SK-N-SH (cell line): Measurements from ENCODE around the gene ELAVL2. TPM values are rescaled to one million over a fixed set of nuclear protein-coding genes. Genes with fewer than 3 reads are reported as not detected.

Experiments
- CTCF ChIA-PET: fragments of 300-600, 350-600 bp; formaldehyde crosslinking; extraction: SDS; loops from one replicate; lab custom pipeline; 2021; lab: Yijun Ruan, JAX
- POLR2A ChIA-PET: fragments of 350-600 bp; sonication (Branson Sonifier 250); formaldehyde crosslinking; extraction: SDS; loops from one replicate; lab custom pipeline; 2020; ENCODE audit warnings: antibody characterized with exemption, inconsistent platforms; lab: Yijun Ruan, JAX
- DNase-seq: peaks from one replicate; pipeline ENCODE4 v3.0.0; 2012
- H2AFZ ChIP-seq: fragments of 200-600 bp; sonication (generic); 2 replicates; pipeline ENCODE4 v1.8.1; 2016; ENCODE audit warnings: antibody characterized with exemption, mild to moderate bottlenecking, low read depth
- H3F3A ChIP-seq: fragments of 200-600 bp; sonication (generic); replicated peaks from 2 replicates; pipeline ENCODE3; 2016; ENCODE audit warnings: antibody characterized with exemption, mild to moderate bottlenecking; ENCODE audit not compliant: insufficient read depth
- H3K27ac ChIP-seq, 2 experiments: fragments of 200-500 bp in 1 of 2; fragments of 200-600 bp in 1 of 2; sonication (Bioruptor generic) in 1 of 2; sonication (generic), shearing (Covaris generic) in 1 of 2; 2 replicates each; pipeline versions ENCODE4 v1.5.1 to v1.6.1; 2014 to 2016; ENCODE audit warnings: low read depth in 2 of 2, inconsistent platforms in 1 of 2, low read length in 1 of 2, mild to moderate bottlenecking in 1 of 2, mixed read lengths in 1 of 2
- H3K27me3 ChIP-seq: fragments of 200-600 bp; sonication (generic), shearing (Covaris generic); 2 replicates; pipeline ENCODE4 v1.6.1; 2016; ENCODE audit warnings: mixed run types; ENCODE audit not compliant: insufficient read depth
- H3K36me3 ChIP-seq, 2 experiments: fragments of 200-500 bp in 1 of 2; fragments of 200-600 bp in 1 of 2; sonication (Bioruptor generic) in 1 of 2; sonication (generic) in 1 of 2; replicated peaks in 1 of 2; 2 replicates each; pipeline versions ENCODE3 to v1.5.1; 2014 to 2016; ENCODE audit warnings: low read length in 1 of 2, mild to moderate bottlenecking in 1 of 2; ENCODE audit not compliant: insufficient read depth in 2 of 2, control insufficient read depth in 1 of 2
- H3K4me1 ChIP-seq, 2 experiments: fragments of 200-500 bp in 1 of 2; fragments of 200-600 bp in 1 of 2; sonication (Bioruptor generic) in 1 of 2; sonication (generic), shearing (Covaris generic) in 1 of 2; 2 replicates each; pipeline versions ENCODE4 v1.5.1 to v1.6.1; 2014 to 2016; ENCODE audit warnings: low read depth in 1 of 2, low read length in 1 of 2, mixed run types in 1 of 2; ENCODE audit not compliant: insufficient read depth in 2 of 2, control insufficient read depth in 1 of 2
- H3K4me2 ChIP-seq: fragments of 200-600 bp; sonication (generic), shearing (Covaris generic); 2 replicates; pipeline ENCODE4 v1.6.1; 2017; ENCODE audit warnings: mixed run types
- H3K4me3 ChIP-seq, 2 experiments: fragments of 200-500 bp in 1 of 2; fragments of 200-600 bp in 1 of 2; sonication (Bioruptor generic) in 1 of 2; sonication (generic), shearing (Covaris generic) in 1 of 2; 2 replicates each; pipeline versions ENCODE4 v1.5.1 to v1.8.1; 2014 to 2016; ENCODE audit warnings: low read depth in 2 of 2, inconsistent platforms in 1 of 2, low read length in 1 of 2, mild to moderate bottlenecking in 1 of 2, mixed read lengths in 1 of 2, moderate library complexity in 1 of 2
- H3K79me2 ChIP-seq: fragments of 200-600 bp; sonication (generic); 2 replicates; pipeline ENCODE4 v1.8.1; 2017; ENCODE audit warnings: mild to moderate bottlenecking; ENCODE audit not compliant: insufficient read depth
- H3K9ac ChIP-seq: fragments of 200-600 bp; sonication (generic); 2 replicates; pipeline ENCODE4 v1.6.1; 2017; ENCODE audit warnings: mixed run types
- H3K9me2 ChIP-seq: fragments of 200-600 bp; sonication (generic); 2 replicates; pipeline ENCODE4 v1.6.1; 2017; ENCODE audit warnings: mixed run types
- H3K9me3 ChIP-seq: fragments of 200-600 bp; sonication (generic); 2 replicates; pipeline ENCODE4 v1.6.1; 2017; ENCODE audit warnings: mixed run types, mild to moderate bottlenecking, moderate library complexity
- H4K20me1 ChIP-seq: fragments of 200-600 bp; sonication (generic); 2 replicates; pipeline ENCODE4 v1.6.1; 2017; ENCODE audit warnings: mild to moderate bottlenecking, mixed run types; ENCODE audit not compliant: insufficient read depth
- CHD2 ChIP-seq: fragments of 150-350 bp; IDR thresholded peaks from 2 replicates; pipeline ENCODE4 v1.6.1; 2018; ENCODE audit warnings: low read length; ENCODE audit not compliant: partially characterized antibody
- ELF1 ChIP-seq: IDR thresholded peaks from 2 replicates; pipeline ENCODE4 v1.4.0; 2012
- EZH2phosphoT487 ChIP-seq: fragments of 200-600 bp; sonication (generic); IDR thresholded peaks from 2 replicates; pipeline ENCODE4 v1.6.1; 2017; ENCODE audit warnings: low read depth, mixed run types, mild to moderate bottlenecking, antibody characterized with exemption, moderate library complexity, borderline replicate concordance
- FOXJ3 ChIP-seq: sonication (generic); formaldehyde crosslinking; IDR thresholded peaks from 2 replicates; pipeline ENCODE4 v1.5.1; 2020; ENCODE audit warnings: mild to moderate bottlenecking, missing genetic modification reagents
- GABPA ChIP-seq: IDR thresholded peaks from 2 replicates; pipeline ENCODE4 v1.4.0; 2012; ENCODE audit warnings: low read depth, mild to moderate bottlenecking
- JUND ChIP-seq: IDR thresholded peaks from 2 replicates; pipeline ENCODE4 v1.4.0; 2012
- MEF2A ChIP-seq: IDR thresholded peaks from 2 replicates; pipeline ENCODE4 v1.4.0; 2012; ENCODE audit warnings: low read depth, borderline replicate concordance
- MXI1 ChIP-seq: IDR thresholded peaks from 2 replicates; pipeline ENCODE4 v1.6.1; 2012; ENCODE audit warnings: mild to moderate bottlenecking, low read depth, low read length, improper control_type of control experiment
- PBX3 ChIP-seq: IDR thresholded peaks from 2 replicates; pipeline ENCODE4; 2012
- RAD21 ChIP-seq: IDR thresholded peaks from 2 replicates; pipeline ENCODE4 v1.6.1; 2012; ENCODE audit warnings: mild to moderate bottlenecking, low read length
- RCOR1 ChIP-seq: fragments of 150-350 bp; IDR thresholded peaks from 2 replicates; pipeline ENCODE4 v1.6.1; 2017; ENCODE audit warnings: antibody characterized with exemption, low read length
- RFX5 ChIP-seq: IDR thresholded peaks from 2 replicates; pipeline ENCODE4 v1.6.1; 2012; ENCODE audit warnings: mild to moderate bottlenecking, improper control_type of control experiment, low read length
- USF1 ChIP-seq: IDR thresholded peaks from 2 replicates; pipeline ENCODE4 v1.4.0; 2012; ENCODE audit warnings: low read depth, borderline replicate concordance
- WGBS: methylation state at CpG from one replicate; pipeline ENCODE4 v1.1.6; 2017; ENCODE audit warnings: low lambda C conversion rate; 5-methylcytosine and 5-hydroxymethylcytosine counted together
- polyA plus RNA-seq, 3 experiments: library from polyadenylated mRNA; depleted of rRNA; stranded (reverse); fragments of >200 nt; gene quantifications; 2 replicates each; pipeline ENCODE4 v1.2.3, GENCODE V29; 2012
- TF ChIP-seq, protein P1 (sequence below): fragments of 150-350 bp; IDR thresholded peaks from 2 replicates; pipeline ENCODE4 v1.6.1; 2016; ENCODE audit warnings: mild to moderate bottlenecking, low read depth, low read length
- TF ChIP-seq, protein P2 (sequence below): IDR thresholded peaks from 2 replicates; pipeline ENCODE4 v1.6.1; 2012; ENCODE audit warnings: mild to moderate bottlenecking, low read depth, low read length, moderate library complexity
- TF ChIP-seq, protein P3 (sequence below): fragments of 150-350 bp; IDR thresholded peaks from 2 replicates; pipeline ENCODE4 v1.6.1; 2017; ENCODE audit warnings: antibody characterized with exemption, low read length, low read depth, borderline replicate concordance

Gene ELAVL2
- polyA plus RNA-seq, 1 of the 3 experiments (the other 2 are of a cell fraction), result 0.15 TPM

GRCh38 chr9:23766613-23767012 is 59.4 kb downstream of the ELAVL2 start (continued):
- TF ChIP-seq USF1 (no peak), JUND (no peak), CHD2 (no peak), RFX5 (no peak), MEF2A (no peak), MXI1 (no peak), PBX3 (no peak), FOXJ3 (CRISPR knock-in tag) (no peak), EZH2phosphoT487 (no peak), GABPA (no peak)
- TF ChIP-seq, protein P1, sequence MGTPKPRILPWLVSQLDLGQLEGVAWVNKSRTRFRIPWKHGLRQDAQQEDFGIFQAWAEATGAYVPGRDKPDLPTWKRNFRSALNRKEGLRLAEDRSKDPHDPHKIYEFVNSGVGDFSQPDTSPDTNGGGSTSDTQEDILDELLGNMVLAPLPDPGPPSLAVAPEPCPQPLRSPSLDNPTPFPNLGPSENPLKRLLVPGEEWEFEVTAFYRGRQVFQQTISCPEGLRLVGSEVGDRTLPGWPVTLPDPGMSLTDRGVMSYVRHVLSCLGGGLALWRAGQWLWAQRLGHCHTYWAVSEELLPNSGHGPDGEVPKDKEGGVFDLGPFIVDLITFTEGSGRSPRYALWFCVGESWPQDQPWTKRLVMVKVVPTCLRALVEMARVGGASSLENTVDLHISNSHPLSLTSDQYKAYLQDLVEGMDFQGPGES, result no peak

GRCh38 chr9:23765561-23765960 is 60.5 kb downstream of the ELAVL2 start:
- CTCF ChIA-PET, result no interaction called here
- no peak overlapping the region for H3K9ac ChIP-seq
- no peaks in the 10 kb centered on the region for H3F3A ChIP-seq
- no peak overlapping the region for H3K4me3 ChIP-seq
- no peak overlapping the region for H2AFZ ChIP-seq
- no peaks in the 10 kb centered on the region for H4K20me1 ChIP-seq
- no peaks in the 10 kb centered on the region; the same call in 1 of the 2 replicates for H3K9me3 ChIP-seq
- H3K4me2 ChIP-seq, result no peak overlapping the region
- H3K4me1 ChIP-seq, result no peaks in the 10 kb centered on the region
- H3K9me2 ChIP-seq, result no peaks in the 10 kb centered on the region
- POLR2A ChIA-PET, result no interaction called here
- no peaks in the 10 kb centered on the region for H3K79me2 ChIP-seq
- no peaks in the 10 kb centered on the region for H3K36me3 ChIP-seq
- H3K27me3 ChIP-seq, result no peaks in the 10 kb centered on the region
- WGBS, result 38% methylated on average over 6 of the region's 6 CpGs
- TF ChIP-seq, protein P2, sequence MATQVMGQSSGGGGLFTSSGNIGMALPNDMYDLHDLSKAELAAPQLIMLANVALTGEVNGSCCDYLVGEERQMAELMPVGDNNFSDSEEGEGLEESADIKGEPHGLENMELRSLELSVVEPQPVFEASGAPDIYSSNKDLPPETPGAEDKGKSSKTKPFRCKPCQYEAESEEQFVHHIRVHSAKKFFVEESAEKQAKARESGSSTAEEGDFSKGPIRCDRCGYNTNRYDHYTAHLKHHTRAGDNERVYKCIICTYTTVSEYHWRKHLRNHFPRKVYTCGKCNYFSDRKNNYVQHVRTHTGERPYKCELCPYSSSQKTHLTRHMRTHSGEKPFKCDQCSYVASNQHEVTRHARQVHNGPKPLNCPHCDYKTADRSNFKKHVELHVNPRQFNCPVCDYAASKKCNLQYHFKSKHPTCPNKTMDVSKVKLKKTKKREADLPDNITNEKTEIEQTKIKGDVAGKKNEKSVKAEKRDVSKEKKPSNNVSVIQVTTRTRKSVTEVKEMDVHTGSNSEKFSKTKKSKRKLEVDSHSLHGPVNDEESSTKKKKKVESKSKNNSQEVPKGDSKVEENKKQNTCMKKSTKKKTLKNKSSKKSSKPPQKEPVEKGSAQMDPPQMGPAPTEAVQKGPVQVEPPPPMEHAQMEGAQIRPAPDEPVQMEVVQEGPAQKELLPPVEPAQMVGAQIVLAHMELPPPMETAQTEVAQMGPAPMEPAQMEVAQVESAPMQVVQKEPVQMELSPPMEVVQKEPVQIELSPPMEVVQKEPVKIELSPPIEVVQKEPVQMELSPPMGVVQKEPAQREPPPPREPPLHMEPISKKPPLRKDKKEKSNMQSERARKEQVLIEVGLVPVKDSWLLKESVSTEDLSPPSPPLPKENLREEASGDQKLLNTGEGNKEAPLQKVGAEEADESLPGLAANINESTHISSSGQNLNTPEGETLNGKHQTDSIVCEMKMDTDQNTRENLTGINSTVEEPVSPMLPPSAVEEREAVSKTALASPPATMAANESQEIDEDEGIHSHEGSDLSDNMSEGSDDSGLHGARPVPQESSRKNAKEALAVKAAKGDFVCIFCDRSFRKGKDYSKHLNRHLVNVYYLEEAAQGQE, result no peak
- TF ChIP-seq ELF1 (no peak), MXI1 (no peak), GABPA (no peak), JUND (no peak), EZH2phosphoT487 (no peak), CHD2 (no peak), RCOR1 (no peak), PBX3 (no peak), RAD21 (no peak), RFX5 (no peak)
- TF ChIP-seq, protein P3, sequence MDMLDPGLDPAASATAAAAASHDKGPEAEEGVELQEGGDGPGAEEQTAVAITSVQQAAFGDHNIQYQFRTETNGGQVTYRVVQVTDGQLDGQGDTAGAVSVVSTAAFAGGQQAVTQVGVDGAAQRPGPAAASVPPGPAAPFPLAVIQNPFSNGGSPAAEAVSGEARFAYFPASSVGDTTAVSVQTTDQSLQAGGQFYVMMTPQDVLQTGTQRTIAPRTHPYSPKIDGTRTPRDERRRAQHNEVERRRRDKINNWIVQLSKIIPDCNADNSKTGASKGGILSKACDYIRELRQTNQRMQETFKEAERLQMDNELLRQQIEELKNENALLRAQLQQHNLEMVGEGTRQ, result no peak
- DNase-seq, result no peak
- no peak overlapping the region for H3K27ac ChIP-seq
